GM10266 (cell line): ENCODE results near the gene MTAP.
A peak's percentile ranks its signal among the peaks of the same experiment; 100 is the strongest.

ENCODE experiments used
- DNase-seq: peaks from one replicate; pipeline ENCODE4 v3.0.0; 2012; ENCODE audit errors: extremely low spot score
- TF ChIP-seq, protein P1 (sequence below): IDR thresholded peaks from 2 replicates; pipeline ENCODE4 v1.5.1; 2012; ENCODE audit warnings: mild to moderate bottlenecking, low read depth; ENCODE audit not compliant: control insufficient read depth, insufficient read depth; ENCODE audit errors: missing control alignments

Gene MTAP

GRCh38 chr9:21788752-21789151 is 13.7 kb upstream of the MTAP start:
- TF ChIP-seq, protein P1, sequence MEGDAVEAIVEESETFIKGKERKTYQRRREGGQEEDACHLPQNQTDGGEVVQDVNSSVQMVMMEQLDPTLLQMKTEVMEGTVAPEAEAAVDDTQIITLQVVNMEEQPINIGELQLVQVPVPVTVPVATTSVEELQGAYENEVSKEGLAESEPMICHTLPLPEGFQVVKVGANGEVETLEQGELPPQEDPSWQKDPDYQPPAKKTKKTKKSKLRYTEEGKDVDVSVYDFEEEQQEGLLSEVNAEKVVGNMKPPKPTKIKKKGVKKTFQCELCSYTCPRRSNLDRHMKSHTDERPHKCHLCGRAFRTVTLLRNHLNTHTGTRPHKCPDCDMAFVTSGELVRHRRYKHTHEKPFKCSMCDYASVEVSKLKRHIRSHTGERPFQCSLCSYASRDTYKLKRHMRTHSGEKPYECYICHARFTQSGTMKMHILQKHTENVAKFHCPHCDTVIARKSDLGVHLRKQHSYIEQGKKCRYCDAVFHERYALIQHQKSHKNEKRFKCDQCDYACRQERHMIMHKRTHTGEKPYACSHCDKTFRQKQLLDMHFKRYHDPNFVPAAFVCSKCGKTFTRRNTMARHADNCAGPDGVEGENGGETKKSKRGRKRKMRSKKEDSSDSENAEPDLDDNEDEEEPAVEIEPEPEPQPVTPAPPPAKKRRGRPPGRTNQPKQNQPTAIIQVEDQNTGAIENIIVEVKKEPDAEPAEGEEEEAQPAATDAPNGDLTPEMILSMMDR: no peak
- DNase-seq: no peak

DNA sequence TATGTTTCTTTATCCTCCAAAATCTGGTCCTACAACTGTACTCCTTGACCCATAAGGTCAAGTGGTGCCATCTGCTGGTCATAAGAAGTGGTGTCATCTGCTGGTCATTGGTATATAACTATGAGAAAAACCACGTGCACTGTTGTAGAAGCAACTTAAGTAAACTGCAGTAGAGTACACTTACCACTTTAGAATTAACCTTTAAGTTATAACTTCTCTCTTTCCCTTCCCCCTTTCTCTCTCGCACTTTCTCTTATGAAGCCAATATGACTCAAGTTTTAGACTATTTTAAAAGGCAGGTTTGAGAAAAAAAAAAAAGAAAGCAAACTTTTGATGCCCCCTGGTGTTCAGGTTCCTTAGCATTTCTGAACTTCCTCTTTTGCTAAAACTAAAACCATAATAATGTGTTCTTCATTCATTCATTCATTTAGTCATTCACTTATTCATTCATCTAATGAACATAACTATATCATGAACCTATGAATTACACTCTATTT is 12.8 kb upstream of the MTAP start:
- TF ChIP-seq, protein P1: peak; percentile 87

GRCh38 chr9:21795483-21795882 is 7.0 kb upstream of the MTAP start:
- DNase-seq: no peak
- TF ChIP-seq, protein P1: no peak

More for the DNA sequence above, 12.8 kb upstream of the MTAP start:
- DNase-seq: peak; percentile 56

DNA sequence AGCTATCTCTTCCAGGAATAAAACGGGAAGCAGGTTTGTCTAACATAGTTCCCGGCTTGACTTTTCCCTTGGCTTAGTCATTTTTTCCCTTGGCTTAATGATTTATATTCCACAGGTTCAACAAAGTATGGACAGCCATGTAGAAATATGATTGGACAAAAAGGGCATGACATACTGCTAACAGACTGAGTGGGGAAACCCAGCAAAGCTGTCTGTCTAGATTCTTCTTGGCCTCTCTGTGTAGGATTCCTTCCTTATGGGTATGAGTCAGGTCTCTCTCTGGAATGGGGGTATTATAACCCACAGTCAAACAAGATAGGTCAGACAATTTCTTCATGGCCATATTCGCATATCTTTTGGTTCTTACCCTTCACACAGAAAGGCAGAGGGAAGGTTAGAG is 5.7 kb upstream of the MTAP start:
- DNase-seq: no peak
- TF ChIP-seq, protein P1: no peak

GRCh38 chr9:21800931-21801682 is 1.3 kb upstream of the MTAP start:
- TF ChIP-seq, protein P1: no peak
- DNase-seq: no peak

DNA sequence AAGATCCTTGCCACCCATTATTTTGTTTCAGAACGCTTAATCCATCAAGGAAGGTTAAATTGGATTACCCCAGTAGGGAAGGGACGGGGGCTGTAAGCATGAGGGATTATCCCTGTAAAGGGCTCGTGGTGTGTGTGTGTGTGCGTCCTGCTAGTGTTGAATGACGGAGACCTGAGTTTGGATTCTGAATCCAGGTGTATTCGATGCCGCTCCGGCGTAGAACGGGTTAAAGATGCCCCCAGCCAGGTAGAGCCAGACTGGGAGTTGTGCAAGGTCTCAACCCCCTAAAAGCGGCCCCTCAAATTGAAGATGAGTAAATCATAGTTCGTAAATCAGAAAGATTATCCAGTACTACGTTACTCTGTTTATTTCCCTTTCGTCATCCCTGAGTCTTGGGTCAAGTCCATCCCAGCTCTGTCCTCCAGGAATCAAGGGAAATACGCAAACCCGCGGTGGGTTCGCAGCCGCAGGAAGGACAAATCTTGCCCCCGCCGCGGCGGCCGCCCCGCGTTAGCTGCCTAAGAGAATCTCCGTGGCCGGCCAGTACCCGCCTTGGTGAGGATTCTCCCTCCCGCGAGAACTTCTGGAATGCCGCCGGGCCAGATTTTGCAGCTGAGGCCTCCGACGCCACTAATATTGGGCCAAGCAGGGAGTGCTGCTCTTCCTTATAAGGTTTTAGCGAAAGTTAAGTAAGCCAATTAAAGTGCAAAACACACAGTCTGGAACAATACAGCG is 586 bp upstream of the MTAP start:
- TF ChIP-seq, protein P1: no peak
- DNase-seq: peak; percentile 33

DNA sequence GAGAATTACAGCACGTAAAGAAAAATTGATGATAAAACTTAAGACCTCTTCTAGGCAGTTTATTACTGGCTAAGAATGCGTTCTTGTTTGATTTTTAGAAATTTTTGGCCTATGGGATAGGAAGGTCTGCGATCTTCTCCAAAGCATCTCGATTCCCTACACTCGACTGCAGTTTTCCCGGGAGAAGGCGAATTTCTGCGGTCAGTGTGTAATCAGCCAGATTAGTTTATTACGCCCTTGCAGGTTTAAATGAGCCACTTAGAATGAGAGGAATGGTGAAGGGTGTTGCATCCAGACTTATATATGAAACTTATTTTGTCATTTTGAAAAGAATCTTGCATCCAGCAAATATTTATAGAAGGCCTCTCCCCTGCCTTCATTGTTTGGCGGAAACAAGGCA is 1.2 kb downstream of the MTAP start:
- DNase-seq: no peak
- TF ChIP-seq, protein P1: no peak
